Smooth muscle cell (in vitro differentiated cells): ENCODE measurements around the gene GLIPR2. TPM values are rescaled to one million over a fixed set of nuclear protein-coding genes. Genes with fewer than 3 reads are reported as not detected.
"Not testable (repeated sequence)": the region's sequence is repeated elsewhere in the genome, so short reads cannot be mapped to it uniquely, and the experiment has no call there.

Experiments used
- DNase-seq: peaks from one replicate; lab custom pipeline; 2025; ENCODE audit not compliant: unreplicated experiment; lab: John Stamatoyannopoulos, UW
- H2AFZ ChIP-seq: fragments of 200-600 bp; sonication (generic); 2 replicates; pipeline ENCODE4 v1.6.0; 2016; ENCODE audit warnings: antibody characterized with exemption, low read depth, mild to moderate bottlenecking
- H3F3A ChIP-seq: fragments of 200-600 bp; sonication (generic); 2 replicates; pipeline ENCODE4 v1.6.0; 2017; ENCODE audit warnings: antibody characterized with exemption, low read depth
- H3K27ac ChIP-seq: fragments of 200-600 bp; sonication (generic); 2 replicates; pipeline ENCODE4 v1.5.1; 2016; ENCODE audit warnings: low read depth, mild to moderate bottlenecking
- H3K27me3 ChIP-seq: fragments of 200-600 bp; sonication (generic); 2 replicates; pipeline ENCODE4 v1.6.1; 2016; ENCODE audit warnings: low read depth, mild to moderate bottlenecking
- H3K36me3 ChIP-seq: fragments of 200-600 bp; sonication (generic); 2 replicates; pipeline ENCODE4 v1.5.1; 2016; ENCODE audit warnings: low read depth
- H3K4me1 ChIP-seq: fragments of 200-600 bp; sonication (generic); 2 replicates; pipeline ENCODE4 v1.5.1; 2016; ENCODE audit warnings: low read depth
- H3K4me2 ChIP-seq: fragments of 200-600 bp; sonication (generic); 2 replicates; pipeline ENCODE4 v1.6.0; 2016; ENCODE audit warnings: mild to moderate bottlenecking
- H3K4me3 ChIP-seq: fragments of 200-600 bp; sonication (generic); 2 replicates; pipeline ENCODE4 v1.5.1; 2016; ENCODE audit warnings: mild to moderate bottlenecking
- H3K79me2 ChIP-seq: fragments of 200-600 bp; sonication (generic); 2 replicates; pipeline ENCODE4 v1.6.0; 2016; ENCODE audit warnings: low read depth, mild to moderate bottlenecking
- H3K9ac ChIP-seq: fragments of 200-600 bp; sonication (generic); 2 replicates; pipeline ENCODE4 v1.6.0; 2016; ENCODE audit warnings: low read depth
- H3K9me3 ChIP-seq: fragments of 200-600 bp; sonication (generic); replicated peaks from 2 replicates; pipeline ENCODE4 v1.5.1; 2016; ENCODE audit warnings: low read depth
- H4K20me1 ChIP-seq: fragments of 200-600 bp; sonication (generic); 2 replicates; pipeline ENCODE4 v1.6.0; 2016; ENCODE audit warnings: low read depth
- CTCF ChIP-seq: fragments of 200-600 bp; sonication (generic); IDR thresholded peaks from 2 replicates; pipeline ENCODE4 v1.5.1; 2017; ENCODE audit warnings: borderline replicate concordance, mild to moderate bottlenecking, antibody characterized with exemption; ENCODE audit not compliant: insufficient read depth, poor library complexity, severe bottlenecking
- WGBS: methylation state at CpG from one replicate; pipeline ENCODE4 v1.1.7; 2016; ENCODE audit warnings: low lambda C conversion rate; 5-methylcytosine and 5-hydroxymethylcytosine counted together
- polyA plus RNA-seq: library from polyadenylated mRNA; unstranded; fragments of >200 nt; fragmentation: Nextera tagmentation; extraction: Ambion mirVana; gene quantifications from 2 replicates; pipeline ENCODE4 v1.2.1, GENCODE V29; 2016
- total RNA-seq: library from RNA; depleted of rRNA; stranded (reverse); fragments of >200 nt; gene quantifications from 2 replicates; pipeline ENCODE4 v1.2.3, GENCODE V29; 2014

Gene GLIPR2
- total and polyA plus RNA-seq, 2 experiments from 2014 or later: 30.7 to 121 TPM

GRCh38 chr9:36170531-36170930, 34.0 kb downstream of the GLIPR2 start:
- no peak overlapping the region for H3K4me2 ChIP-seq
- DNase-seq: no peak
- no peaks in the 10 kb centered on the region for H3K4me1 ChIP-seq
- no peak overlapping the region for H3K4me3 ChIP-seq
- no peaks in the 10 kb centered on the region for H3K27me3 ChIP-seq
- H3F3A ChIP-seq: no peaks in the 10 kb centered on the region
- no peak for TF ChIP-seq CTCF
- no peak overlapping the region for H2AFZ ChIP-seq
- H3K9ac ChIP-seq: no peak overlapping the region
- H3K9me3 ChIP-seq: no peaks in the 10 kb centered on the region
- H3K36me3 ChIP-seq: no peaks in the 10 kb centered on the region
- 96% methylated on average over 13 of the region's 13 CpGs for WGBS
- no peak overlapping the region for H3K27ac ChIP-seq
- H4K20me1 ChIP-seq: no peaks in the 10 kb centered on the region
- no peaks in the 10 kb centered on the region for H3K79me2 ChIP-seq

GRCh38 chr9:36173861-36174260, 37.3 kb downstream of the GLIPR2 start:
- Histone ChIP-seq H3K4me3 (no peak overlapping the region), H3K4me1 (no peaks in the 10 kb centered on the region), H3F3A (no peaks in the 10 kb centered on the region), H3K36me3 (no peaks in the 10 kb centered on the region), H3K27me3 (no peaks in the 10 kb centered on the region), H2AFZ (no peak overlapping the region), H3K4me2 (no peak overlapping the region), H4K20me1 (no peaks in the 10 kb centered on the region), H3K9ac (no peak overlapping the region), H3K9me3 (no peaks in the 10 kb centered on the region), H3K27ac (no peak overlapping the region), H3K79me2 (no peaks in the 10 kb centered on the region)
- no peak for TF ChIP-seq CTCF
- 91% methylated on average over 2 of the region's 2 CpGs for WGBS
- DNase-seq: no peak

GRCh38 chr9:36174271-36174670, 37.7 kb downstream of the GLIPR2 start:
- Histone ChIP-seq H3F3A (no peaks in the 10 kb centered on the region), H4K20me1 (no peaks in the 10 kb centered on the region), H3K36me3 (no peaks in the 10 kb centered on the region), H3K9ac (no peak overlapping the region), H2AFZ (no peak overlapping the region), H3K4me3 (no peak overlapping the region), H3K27me3 (no peaks in the 10 kb centered on the region), H3K4me1 (no peaks in the 10 kb centered on the region), H3K4me2 (no peak overlapping the region), H3K27ac (no peak overlapping the region), H3K79me2 (no peaks in the 10 kb centered on the region), H3K9me3 (no peaks in the 10 kb centered on the region)
- no peak for TF ChIP-seq CTCF
- DNase-seq: no peak
- WGBS: 62% methylated on average over 7 of the region's 7 CpGs

GRCh38 chr9:36174731-36175130, 38.2 kb downstream of the GLIPR2 start:
- DNase-seq: no peak
- no peak for TF ChIP-seq CTCF
- Histone ChIP-seq H2AFZ (no peak overlapping the region), H3K4me1 (no peaks in the 10 kb centered on the region), H3K9ac (no peak overlapping the region), H3K36me3 (no peaks in the 10 kb centered on the region), H3K79me2 (no peaks in the 10 kb centered on the region), H3F3A (no peaks in the 10 kb centered on the region), H3K27me3 (no peaks in the 10 kb centered on the region), H3K4me2 (no peak overlapping the region), H3K9me3 (no peaks in the 10 kb centered on the region), H3K27ac (no peak overlapping the region), H3K4me3 (no peak overlapping the region), H4K20me1 (no peaks in the 10 kb centered on the region)
- WGBS: 65% methylated on average over 3 of the region's 3 CpGs

GRCh38 chr9:36175209-36175608, 38.7 kb downstream of the GLIPR2 start:
- not testable (repeated sequence) for DNase-seq, H3K9ac ChIP-seq, H2AFZ ChIP-seq, H3K79me2 ChIP-seq, H3K4me2 ChIP-seq, H3K9me3 ChIP-seq, H3F3A ChIP-seq, H3K4me3 ChIP-seq, H3K4me1 ChIP-seq, H3K27ac ChIP-seq, H4K20me1 ChIP-seq, H3K36me3 ChIP-seq, H3K27me3 ChIP-seq
- WGBS: 91% methylated on average over 3 of the region's 3 CpGs

- H3K9me3 ChIP-seq, H3K4me2 ChIP-seq, H2AFZ ChIP-seq, H3F3A ChIP-seq, H3K4me1 ChIP-seq, H3K27ac ChIP-seq, DNase-seq, H3K27me3 ChIP-seq, H3K79me2 ChIP-seq, H3K36me3 ChIP-seq, H3K9ac ChIP-seq, H4K20me1 ChIP-seq, H3K4me3 ChIP-seq: not testable (repeated sequence)
- 90% methylated on average over 10 of the region's 10 CpGs for whole genome bisulfite sequencing
Measured at GRCh38 chr9:36176496-36176895, 40.0 kb downstream of the GLIPR2 start.
